Measurements from ENCODE around the gene SLC9A3. TPM values are rescaled to one million over a fixed set of nuclear protein-coding genes. Genes with fewer than 3 reads are reported as not detected.

Gene SLC9A3
- total RNA-seq, 1 experiment from 2014 or later = 0.85 TPM

- no peak overlapping the region for H2BK15ac ChIP-seq (ENCODE audit: low read depth, low read length)
- Mint-ChIP-seq H3K36me3 (ENCODE audit: insufficient read depth in 1 of 3, low read depth in 3 of 3) (no peaks in the 10 kb centered on the region), H3K27ac (no peak overlapping the region), H3K9me3 (no peaks in the 10 kb centered on the region), H3K27me3 (ENCODE audit: low read depth) (peaks cover 42% of the 10 kb centered on the region), H3K4me1 (peaks cover 0 to 5% of the 10 kb centered on the region in 2 experiments; a peak in 1 of 4 replicates), H3K4me3 (no peak overlapping the region)
- no peak overlapping the region for H3K18ac ChIP-seq (ENCODE audit: insufficient read length, low read depth, low read length)
- no peak overlapping the region for H2AFZ ChIP-seq (ENCODE audit: low read length)
- no peaks in the 10 kb centered on the region for H3K79me2 ChIP-seq (ENCODE audit: insufficient read depth, low read length)
- TF ChIP-seq, protein P1, sequence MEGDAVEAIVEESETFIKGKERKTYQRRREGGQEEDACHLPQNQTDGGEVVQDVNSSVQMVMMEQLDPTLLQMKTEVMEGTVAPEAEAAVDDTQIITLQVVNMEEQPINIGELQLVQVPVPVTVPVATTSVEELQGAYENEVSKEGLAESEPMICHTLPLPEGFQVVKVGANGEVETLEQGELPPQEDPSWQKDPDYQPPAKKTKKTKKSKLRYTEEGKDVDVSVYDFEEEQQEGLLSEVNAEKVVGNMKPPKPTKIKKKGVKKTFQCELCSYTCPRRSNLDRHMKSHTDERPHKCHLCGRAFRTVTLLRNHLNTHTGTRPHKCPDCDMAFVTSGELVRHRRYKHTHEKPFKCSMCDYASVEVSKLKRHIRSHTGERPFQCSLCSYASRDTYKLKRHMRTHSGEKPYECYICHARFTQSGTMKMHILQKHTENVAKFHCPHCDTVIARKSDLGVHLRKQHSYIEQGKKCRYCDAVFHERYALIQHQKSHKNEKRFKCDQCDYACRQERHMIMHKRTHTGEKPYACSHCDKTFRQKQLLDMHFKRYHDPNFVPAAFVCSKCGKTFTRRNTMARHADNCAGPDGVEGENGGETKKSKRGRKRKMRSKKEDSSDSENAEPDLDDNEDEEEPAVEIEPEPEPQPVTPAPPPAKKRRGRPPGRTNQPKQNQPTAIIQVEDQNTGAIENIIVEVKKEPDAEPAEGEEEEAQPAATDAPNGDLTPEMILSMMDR (conservative IDR thresholded peaks at IDR 0.05) = no peak
- H3K4me1 ChIP-seq (ENCODE audit: insufficient read depth, low read length) = no peaks in the 10 kb centered on the region
- H3K4me2 ChIP-seq (ENCODE audit: insufficient read depth, insufficient read length, low read length) = no peak overlapping the region
- no peak overlapping the region for H3K9ac ChIP-seq (ENCODE audit: extremely low read depth, insufficient read length, low read length)
- no peak overlapping the region for H2BK5ac ChIP-seq (ENCODE audit: insufficient read length, low read length)
- no peak overlapping the region for H3K4ac ChIP-seq (ENCODE audit: low read depth, low read length)
- no peak overlapping the region for H2BK120ac ChIP-seq (ENCODE audit: low read depth, low read length, poor library complexity, severe bottlenecking)
- no peak overlapping the region for H2AK5ac ChIP-seq (ENCODE audit: insufficient read length, low read length)
- no peak overlapping the region for H3K56ac ChIP-seq (ENCODE audit: insufficient read length, low read depth, low read length)
- no peak overlapping the region for H3K27ac ChIP-seq (ENCODE audit: insufficient read length, low read depth, low read length)
- no peak overlapping the region for H4K8ac ChIP-seq (replicated peaks; ENCODE audit: insufficient read length, low read depth, low read length)
- no CpG with 5 or more reads among the region's 25 CpGs for WGBS (ENCODE audit: extremely low coverage, insufficient read length, low lambda C conversion rate)
- H3K14ac ChIP-seq (ENCODE audit: insufficient read depth, low read length) = no peak overlapping the region
- no peaks in the 10 kb centered on the region for H3K9me3 ChIP-seq (ENCODE audit: control insufficient read depth, low read depth, low read length)
- no peak overlapping the region for H2BK12ac ChIP-seq (ENCODE audit: insufficient read length, low read depth, low read length)
- H4K5ac ChIP-seq (ENCODE audit: insufficient read length, low read depth, low read length) = no peak overlapping the region
- H4K20me1 ChIP-seq (ENCODE audit: control insufficient read depth, insufficient read depth, insufficient read length) = no peaks in the 10 kb centered on the region
- no peak overlapping the region for H3K23ac ChIP-seq (ENCODE audit: insufficient read length, low read depth, low read length)
- H3K27me3 ChIP-seq (ENCODE audit: insufficient read depth, low read length) = no peaks in the 10 kb centered on the region
- no peaks in the 10 kb centered on the region for H3K79me1 ChIP-seq (ENCODE audit: insufficient read depth, low read depth, low read length, poor library complexity, severe bottlenecking)
- H4K91ac ChIP-seq (ENCODE audit: insufficient read length, low read depth, low read length) = no peak overlapping the region
- no peaks in the 10 kb centered on the region for H3K23me2 ChIP-seq (ENCODE audit: insufficient read length, low read depth, low read length, poor library complexity, severe bottlenecking)
- no peak overlapping the region for H3T11ph ChIP-seq (ENCODE audit: low read length)
- no peak for DNase-seq
- no peak overlapping the region for H2BK20ac ChIP-seq (ENCODE audit: low read depth, low read length, poor library complexity, severe bottlenecking)
Measured at GRCh38 chr5:539469-540070, 15.3 kb upstream of the SLC9A3 start.

Measured in H9 (cell line).